GM21576 (cell line): Measurements from ENCODE around the gene LIN7B.
"Not testable (repeated sequence)": the region's sequence is repeated elsewhere in the genome, so short reads cannot be mapped to it uniquely, and the experiment has no call there.

Experiments used
- ATAC-seq: cut with Tn5 transposase; IDR thresholded peaks from one replicate; pipeline ENCODE4 v1.9.1; 2021; ENCODE audit warnings: mild to moderate bottlenecking, moderate library complexity; ENCODE audit not compliant: unreplicated experiment

LIN7B gene

DNA sequence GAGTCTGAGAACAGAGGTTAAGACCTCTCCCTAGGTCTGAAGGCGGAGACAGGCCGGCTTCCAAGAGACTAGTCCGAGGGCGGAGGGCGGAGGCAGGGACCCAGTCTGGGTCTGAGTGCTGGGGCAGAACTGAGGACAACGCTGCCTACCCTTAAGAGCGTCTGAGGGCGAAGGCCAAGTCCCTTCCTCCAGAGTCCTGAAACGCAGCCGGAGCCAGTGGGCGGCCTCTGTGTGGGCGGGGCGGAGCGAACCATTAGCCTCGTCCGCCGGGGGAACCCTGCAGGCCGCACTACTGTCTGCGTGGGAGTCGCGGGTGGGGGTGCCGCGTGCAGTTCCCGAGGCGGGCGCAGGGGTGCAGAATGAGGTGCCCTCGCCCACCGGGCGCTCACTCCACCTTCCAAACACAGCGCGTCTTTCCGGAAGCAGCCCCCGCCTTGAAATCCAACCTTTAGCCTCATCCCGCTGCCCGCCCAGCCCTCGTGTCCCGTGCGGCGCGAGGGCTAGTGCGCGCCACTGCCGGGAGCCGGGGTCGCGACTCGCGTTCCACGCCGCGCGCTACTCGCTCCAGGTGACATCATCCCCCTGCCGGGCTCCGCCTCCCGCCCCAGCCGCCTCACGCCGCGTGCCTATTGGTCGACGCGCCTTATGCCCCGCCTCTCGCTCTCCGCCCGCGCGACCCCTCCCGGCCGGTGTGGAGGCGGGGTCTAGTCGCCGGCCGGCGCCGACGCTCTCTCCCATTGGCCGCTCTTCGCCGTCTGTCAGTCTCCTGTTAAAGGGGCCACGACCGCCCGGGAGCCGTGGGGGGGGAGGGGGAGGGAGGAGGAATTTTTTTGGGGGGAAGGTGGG, 4.6 kb downstream of the LIN7B start, which contains the start of gene C19orf73:
C19orf73 (minus strand) TSS at position 579 of the 846 bp plus-strand sequence; CDS start at position 458, 121 bp downstream.
- ATAC-seq = peak; percentile 75

DNA sequence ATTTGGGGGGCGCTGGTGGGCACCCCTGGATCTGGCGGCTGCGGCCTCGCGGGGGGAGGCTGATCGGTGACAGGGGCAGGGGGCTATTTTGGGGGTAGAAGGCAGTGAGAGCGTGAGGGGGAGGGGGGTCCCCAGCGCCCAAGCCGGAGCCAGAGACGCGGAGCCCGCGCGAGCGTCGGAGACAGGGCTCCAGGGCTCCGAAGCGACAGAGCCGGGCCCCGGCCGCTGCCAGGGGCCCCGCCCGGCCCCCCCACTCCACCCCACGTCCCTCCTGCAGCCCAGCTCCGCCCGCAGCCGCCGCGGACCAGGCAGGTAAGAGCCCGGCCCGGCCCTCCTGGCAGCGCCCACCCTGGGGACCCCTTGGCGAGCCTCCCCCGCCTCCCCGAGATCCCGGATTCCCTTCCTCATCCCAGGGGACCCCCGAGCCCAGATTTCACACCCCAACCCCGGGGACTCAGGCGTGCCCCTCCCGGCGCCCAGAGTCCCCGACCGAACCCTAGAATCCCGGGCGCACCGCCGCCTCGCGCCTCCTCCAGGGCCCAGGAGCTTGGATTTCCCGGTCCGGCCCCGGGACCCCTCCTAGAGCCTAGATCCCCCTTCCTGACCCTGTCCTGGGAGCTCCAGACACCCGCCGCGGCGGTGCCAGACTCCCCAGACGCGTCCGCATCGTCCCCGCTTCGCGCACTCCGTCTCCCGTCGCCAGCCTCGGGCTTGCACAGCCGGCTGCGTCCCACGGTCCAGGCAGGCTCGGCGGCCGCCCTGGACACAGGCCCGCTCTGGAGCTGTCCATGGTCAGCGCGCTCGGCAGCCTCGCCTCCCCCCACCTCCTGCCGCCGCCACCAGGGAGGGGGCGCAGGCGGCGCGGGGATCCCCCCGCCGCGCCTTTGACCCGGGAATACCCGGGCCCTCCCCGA, 5.5 kb downstream of the LIN7B start, which contains the start of gene PPFIA3:
PPFIA3 (plus strand) TSS at position 134 of the 914 bp plus-strand sequence. CDS start 8,330 bp downstream, outside the sequence.
- no peak for ATAC-seq

DNA sequence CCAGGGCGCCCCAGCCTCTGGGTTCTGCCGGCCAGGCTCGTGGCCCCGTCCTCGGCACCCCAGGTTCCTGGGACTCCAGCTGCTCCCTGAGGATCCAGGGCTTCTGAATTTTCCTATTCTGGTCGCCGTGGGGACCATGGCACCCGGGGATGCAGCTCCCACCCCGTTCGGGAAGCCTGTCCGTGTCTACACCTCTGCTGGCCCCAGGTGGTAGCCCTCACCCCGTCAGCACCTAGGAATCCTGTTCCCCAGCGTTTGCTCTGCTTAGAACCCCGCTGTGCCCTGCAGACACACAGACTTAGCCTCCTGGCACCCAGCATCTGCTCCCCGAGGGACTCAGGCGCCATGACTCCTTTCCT, 6.1 kb downstream of the LIN7B start:
- no peak for ATAC-seq

DNA sequence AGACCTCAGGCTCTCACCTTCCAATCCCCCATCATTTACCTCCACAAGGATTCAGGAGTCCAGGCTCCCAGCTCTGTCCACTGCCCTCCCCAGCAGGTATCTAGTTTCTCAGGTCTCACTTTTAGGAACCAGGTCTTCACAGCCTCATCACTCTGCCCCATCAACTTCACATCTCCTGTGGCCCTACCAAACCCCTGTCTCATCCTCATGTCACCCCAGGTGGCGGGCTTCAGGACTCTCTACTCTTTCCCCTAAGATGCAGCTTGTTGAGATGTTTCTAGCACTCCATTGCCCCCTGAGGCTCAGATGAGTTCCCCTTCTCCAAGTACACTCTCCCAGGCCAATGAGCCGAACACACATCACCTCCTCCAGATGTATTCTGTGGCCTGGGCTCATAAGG, 6.7 kb downstream of the LIN7B start:
- no peak for ATAC-seq

DNA sequence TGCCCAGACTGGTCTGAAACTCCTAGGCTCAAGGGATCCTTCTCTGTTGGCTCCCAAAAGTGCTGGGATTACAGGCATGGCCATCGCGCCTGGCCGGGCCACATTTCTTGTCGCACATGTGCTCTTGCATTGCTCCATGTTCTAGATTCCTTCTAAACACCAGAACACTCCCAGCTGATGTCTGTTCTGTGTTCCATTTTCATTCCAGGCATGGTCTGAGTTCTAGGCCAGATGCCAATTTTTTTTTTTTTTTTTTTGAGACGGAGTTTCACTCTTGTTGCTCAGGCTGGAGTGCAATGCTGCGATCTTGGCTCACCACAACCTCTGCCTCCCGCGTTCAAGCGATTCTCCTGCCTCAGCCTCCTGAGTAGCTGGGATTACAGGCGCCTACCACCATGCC, 7.7 kb downstream of the LIN7B start:
- ATAC-seq = not testable (repeated sequence)

DNA sequence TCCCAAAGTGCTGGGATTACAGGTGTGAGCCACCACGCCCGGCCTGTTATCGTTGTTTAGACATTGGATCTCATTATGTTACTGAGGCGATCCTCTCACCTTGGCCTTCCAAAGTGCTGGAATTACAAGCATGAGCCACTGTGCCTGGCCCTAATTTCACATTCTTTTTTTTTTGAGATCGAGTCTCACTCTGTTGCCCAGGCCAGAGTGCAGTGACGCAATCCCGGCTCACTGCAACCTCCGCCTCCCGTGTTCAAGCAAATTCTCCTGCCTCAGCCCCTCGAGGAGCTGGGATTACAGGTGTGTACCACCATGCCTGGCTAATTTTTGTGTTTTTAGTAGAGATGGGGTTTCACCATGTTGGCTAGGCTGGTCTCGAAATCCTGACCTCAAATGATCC, 9.1 kb downstream of the LIN7B start:
- ATAC-seq = not testable (repeated sequence)

DNA sequence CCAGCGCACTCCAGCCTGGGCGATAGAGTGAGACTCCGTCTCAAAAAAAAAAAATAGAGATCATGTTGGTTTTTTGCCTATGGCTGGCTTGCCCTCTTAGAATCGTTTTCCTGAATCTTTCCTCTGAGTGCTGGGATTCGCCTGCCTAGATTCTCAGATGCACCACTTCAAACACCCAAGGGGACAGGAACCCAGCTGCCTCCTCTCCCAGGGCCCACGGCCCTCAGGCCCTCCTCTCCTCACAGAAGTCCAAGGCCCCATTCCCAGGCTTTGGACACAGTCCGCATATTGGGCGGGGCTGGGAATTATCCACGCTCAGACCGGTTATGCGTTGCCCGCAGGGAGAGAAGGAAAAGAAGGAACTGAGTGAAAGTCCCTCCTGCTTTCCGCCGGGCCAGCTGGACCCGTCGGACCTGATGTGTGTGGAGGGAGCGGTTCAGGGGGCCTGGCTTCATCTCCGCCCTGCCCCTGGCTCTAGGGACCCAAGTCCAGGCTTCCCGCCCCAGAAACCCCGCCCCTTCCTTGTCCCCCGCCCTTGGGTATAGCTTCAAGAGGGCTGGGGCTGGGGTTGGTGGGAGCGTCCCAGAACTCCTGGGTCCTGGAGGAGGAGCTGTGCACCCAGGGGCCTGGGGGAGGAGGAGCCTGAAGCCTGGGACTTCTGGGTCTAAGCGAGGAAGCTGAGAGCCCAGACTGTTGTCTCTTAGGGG, 11.0 kb downstream of the LIN7B start:
- ATAC-seq = no peak

DNA sequence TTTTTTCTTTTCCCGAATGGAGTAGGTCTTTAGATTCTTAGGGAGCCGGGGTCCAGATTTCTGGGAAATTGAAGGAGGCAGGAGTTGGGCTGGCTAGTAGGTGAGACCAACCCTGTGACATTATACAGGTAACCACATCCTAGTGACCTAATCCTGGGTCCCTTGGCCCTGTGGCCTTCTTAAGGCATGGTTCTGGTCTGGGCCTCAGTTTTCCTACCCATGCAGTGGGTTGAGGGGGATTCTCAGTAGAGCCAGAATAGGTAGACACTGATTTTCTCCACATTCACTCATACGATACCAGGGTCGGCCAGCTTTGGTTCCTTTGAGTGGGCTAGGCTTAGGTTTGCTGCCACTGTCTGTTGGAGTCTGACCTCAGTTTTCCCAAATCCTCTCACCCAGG, 12.4 kb downstream of the LIN7B start:
- ATAC-seq = no peak

DNA sequence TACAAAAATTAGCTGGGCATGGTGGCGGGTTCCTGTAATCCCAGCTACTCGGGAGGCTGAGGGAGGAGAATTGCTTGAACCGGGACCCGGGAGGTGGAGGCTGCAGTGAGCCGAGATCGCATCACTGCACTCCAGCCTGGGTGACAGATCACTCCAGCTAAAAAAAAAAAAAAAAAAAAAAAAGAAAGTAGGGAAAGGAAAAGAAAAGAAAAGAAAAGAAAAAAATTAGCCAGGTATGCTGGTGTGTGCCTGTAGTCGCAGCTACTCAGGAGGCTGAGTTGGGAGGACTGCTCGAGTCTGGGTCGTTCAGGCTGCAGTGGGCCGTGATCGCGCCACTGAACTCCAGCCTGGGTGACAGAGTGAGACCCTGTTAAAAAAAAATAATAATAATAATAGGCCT, 13.1 kb downstream of the LIN7B start:
- ATAC-seq = not testable (repeated sequence)

DNA sequence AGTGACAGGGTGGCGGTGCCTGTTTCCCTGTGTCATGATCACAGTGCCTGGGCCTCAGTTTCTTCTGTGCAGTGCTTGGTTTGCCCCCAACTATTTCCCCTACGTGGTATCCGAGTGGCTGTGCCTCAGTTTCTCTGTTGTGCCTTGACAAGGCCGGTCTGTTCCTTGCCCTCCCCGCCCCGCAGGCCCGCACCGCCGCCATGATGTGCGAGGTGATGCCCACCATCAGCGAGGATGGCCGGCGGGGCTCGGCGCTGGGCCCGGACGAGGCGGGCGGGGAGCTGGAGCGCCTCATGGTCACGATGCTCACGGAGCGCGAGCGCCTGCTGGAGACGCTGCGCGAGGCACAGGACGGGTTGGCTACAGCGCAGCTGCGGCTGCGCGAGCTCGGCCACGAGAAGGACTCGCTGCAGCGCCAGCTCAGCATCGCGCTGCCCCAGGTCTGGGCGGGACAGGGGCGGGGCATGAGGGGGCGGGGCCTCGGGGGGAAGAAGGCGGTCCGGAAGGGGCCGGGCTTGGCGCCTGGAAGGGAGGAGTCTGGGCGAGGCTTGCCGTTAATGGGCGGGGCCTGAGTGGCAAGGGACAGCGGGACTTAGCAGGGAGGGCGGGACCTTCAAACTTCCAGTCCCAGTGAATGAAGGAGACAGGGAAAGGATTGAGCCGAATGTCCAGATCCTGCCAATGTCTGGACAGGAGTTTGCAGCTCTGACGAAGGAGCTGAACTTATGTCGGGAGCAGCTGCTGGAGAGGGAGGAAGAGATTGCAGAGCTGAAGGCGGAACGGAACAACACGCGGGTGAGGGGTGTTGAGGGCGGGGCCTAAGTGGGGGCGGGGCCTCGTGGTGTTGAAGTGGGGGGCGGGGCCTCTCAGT, 13.7 kb downstream of the LIN7B start:
- ATAC-seq = peak; percentile 78

DNA sequence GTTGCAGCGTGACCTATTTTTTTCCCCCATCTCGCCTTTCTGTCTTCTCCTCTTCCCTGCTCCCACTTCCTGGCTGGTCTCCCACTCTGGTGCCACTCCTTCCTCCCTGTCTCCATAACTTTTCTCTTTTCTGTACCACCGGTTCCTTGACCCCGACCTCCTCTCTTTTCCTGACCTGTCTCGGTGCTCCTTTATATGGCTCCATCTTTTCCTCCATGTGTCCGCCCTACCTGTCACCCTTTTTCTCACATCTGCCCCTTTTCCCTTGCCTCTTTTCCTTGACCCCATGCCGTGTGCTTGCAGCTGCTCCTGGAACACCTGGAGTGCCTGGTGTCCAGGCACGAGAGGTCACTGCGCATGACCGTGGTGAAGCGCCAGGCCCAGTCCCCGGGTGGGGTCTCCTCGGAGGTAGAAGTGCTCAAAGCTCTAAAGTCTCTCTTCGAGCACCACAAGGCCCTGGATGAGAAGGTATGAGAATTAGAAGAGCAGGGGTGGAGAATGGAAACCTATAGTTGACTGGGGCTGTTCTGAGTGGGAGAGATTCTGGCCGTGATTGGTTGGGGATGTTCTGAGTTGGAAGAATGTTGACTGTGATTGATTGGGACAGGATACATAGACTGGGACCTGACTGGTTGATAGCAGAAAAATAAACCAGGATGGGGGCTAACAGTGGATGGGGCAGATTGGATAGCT, 14.5 kb downstream of the LIN7B start:
- no peak for ATAC-seq

DNA sequence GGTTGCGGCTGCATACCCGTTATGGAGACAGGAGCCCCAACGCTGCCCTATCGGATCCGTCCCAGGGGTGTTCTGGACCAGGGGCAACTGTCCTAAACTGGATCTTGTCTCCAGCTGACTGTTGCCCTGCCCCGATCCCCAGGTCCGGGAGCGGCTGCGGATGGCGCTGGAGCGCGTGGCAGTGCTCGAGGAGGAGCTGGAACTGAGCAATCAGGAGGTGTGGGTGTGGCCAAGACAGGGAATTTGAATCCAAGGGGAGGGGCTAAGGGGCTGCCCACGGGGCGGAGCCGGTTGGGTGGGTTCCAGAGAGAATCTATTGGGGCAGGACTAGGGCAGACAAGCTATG, 15.0 kb downstream of the LIN7B start:
- no peak for ATAC-seq

DNA sequence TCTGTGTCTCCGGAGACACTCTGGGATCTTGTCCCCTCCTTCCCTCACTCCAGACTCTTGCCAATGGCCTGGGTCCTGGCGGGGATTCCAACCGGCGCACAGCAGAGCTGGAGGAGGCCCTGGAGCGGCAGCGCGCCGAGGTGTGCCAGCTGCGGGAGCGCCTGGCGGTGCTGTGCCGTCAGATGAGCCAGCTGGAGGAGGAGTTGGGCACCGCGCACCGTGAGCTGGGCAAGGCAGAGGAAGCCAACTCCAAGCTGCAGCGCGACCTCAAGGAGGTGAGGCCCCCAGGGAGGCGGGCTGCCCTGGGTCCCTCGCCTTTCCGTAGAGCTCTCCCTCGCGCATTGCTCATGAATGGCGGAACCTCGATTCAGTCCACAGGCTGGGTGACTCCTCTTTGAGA, 16.2 kb downstream of the LIN7B start:
- no peak for ATAC-seq

DNA sequence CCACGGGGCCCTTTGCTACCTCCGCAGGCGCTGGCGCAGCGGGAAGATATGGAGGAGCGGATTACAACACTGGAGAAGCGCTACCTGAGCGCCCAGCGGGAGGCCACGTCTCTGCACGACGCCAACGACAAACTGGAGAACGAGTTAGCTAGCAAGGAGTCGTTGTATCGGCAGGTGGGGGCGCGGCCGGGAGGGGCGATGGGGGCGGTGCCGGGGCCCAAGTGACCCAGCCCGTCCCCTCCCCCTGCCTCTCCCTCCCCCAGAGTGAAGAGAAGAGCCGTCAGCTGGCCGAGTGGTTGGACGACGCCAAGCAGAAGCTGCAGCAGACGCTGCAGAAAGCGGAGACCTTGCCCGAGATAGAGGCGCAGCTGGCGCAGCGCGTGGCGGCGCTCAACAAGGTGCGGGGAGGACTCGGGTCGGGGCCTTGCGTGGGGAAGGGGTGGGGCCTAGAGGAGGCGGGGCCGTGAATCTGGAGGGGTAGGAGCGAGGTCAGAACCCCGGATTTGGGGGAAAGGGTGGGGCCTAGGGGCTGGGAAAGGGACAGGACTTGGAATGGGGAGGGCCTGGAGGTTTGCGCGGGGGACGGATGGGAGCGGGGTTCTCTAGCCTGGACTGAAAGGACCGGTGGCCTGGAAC, 18.9 kb downstream of the LIN7B start:
- no peak for ATAC-seq

DNA sequence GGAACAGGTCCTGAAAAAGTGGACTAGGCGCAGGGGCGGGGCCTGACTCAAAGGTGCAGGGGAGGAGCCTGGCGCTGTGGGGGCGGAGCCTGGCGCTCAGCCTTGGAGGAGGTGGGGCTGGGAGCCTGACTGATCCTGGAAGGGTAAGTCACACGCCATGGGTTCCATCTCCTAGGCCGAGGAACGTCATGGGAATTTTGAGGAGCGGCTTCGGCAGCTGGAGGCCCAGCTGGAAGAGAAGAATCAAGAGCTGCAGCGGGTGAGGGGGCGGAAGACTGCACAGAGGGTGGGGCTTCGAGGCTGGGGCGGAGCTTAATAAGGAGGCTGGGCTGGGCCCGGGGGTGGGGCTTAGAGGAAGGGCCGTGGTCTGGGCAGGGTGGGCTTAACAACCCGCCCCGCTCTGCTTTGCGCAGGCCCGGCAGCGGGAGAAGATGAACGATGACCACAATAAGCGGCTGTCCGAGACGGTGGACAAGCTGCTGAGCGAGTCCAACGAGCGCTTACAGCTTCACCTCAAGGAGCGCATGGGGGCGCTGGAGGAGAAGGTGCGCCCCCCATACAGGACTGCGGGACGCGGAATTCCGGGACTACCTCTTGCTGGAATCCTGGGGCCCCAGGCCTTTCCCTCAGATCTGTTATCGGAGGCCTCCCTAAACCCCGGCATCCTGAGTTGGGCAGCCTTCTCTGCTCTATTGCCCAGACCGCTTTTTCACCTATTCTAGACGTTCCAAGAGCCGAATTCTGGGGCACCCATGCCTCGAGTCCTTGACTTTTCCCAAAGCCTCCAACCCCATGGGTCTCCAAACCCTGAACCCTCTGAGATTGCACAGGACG, 19.7 kb downstream of the LIN7B start:
- no peak for ATAC-seq

DNA sequence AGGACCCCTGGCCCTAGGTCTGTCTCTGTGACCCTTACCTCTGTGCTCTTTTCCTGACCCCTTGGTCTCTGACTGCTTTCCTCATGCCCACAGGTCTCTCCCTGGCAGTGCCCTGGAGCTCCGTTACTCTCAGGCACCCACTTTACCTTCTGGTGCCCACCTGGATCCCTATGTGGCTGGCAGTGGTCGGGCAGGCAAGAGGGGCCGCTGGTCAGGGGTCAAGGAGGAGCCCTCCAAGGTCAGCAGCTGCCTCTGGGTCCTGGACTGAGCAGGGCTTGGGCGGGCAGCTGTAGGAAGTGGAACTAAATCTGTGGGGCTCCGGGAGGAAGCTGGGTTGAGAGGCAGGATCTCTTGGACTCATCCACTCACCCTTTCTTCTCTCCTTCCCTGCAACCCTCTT, 21.5 kb downstream of the LIN7B start:
- ATAC-seq = no peak

DNA sequence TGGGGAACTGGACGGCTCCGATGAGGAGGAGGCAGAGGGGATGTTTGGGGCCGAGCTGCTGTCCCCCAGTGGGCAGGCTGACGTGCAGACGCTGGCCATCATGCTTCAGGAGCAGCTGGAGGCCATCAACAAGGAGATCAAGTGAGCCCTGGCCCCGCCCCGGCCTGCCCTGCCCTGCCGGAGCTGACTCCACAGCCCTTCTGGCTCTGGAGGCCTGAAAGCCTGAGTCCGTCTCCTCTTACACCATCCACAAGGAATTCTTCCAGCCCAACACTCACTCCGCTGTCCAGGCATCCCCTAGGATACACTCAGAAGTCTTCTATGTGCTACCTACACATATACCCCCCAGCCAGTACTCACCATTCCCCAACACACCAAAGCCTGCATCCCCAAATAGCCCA, 22.6 kb downstream of the LIN7B start:
- ATAC-seq = no peak

DNA sequence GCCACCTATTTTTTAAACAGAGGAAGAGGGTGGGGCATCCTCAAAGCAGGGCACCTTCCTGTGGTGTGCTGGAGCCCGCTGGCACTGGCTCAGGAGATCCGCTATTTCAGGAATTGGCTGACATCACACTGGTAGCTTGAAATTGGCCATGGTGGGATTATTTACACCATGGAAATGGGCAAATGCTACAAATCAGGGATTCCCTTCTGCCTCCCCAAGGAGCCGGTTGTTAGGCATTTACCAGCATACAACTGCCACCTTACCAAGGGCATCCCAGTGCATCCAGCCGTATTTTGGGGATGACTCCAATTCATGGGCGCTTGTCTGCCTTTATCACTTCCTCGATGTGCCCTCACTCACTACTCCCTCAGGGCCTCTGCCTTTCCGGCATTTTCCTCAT, 26.8 kb downstream of the LIN7B start:
- ATAC-seq = no peak
